Measurements from ENCODE around the gene SCN10A. TPM values are rescaled to one million over a fixed set of nuclear protein-coding genes. Genes with fewer than 3 reads are reported as not detected.
A peak's percentile ranks its signal among the peaks of the same experiment; 100 is the strongest.

SCN10A gene
- total and polyA plus RNA-seq, 9 of the 15 experiments (the other 6 are each of a cell fraction or from before 2014, with no cell fraction given) = not detected

DNA sequence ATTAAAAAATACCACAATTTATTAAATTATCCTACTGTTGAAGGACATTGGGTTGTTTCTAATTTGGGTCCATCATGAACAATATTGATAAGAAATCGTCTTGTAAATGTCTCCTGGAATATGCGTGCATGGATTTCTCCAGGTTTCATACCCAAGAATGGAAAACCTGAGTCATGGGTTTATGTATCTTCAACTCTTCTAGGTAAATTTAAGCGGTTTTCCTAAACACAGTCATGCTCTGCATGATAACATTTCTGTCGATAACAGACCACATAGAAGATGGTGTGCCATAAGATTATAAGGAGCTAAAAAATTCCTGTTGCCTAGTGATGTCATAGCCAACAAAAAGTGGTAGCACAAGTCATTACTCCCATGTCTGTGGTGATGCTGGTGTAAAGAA, 126.7 kb downstream of the SCN10A start (continued):
- TF ChIP-seq, protein P1, sequence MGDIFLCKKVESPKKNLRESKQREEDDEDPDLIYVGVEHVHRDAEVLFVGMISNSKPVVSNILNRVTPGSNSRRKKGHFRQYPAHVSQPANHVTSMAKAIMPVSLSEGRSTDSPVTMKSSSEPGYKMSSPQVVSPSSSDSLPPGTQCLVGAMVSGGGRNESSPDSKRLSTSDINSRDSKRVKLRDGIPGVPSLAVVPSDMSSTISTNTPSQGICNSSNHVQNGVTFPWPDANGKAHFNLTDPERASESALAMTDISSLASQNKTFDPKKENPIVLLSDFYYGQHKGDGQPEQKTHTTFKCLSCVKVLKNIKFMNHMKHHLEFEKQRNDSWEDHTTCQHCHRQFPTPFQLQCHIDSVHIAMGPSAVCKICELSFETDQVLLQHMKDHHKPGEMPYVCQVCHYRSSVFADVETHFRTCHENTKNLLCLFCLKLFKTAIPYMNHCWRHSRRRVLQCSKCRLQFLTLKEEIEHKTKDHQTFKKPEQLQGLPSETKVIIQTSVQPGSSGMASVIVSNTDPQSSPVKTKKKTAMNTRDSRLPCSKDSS (IDR thresholded peaks at IDR 0.05; ENCODE audit: low read depth, partially characterized antibody) = no peak
- TF ChIP-seq SMARCA4 (IDR thresholded peaks at IDR 0.05) = peak; percentile 37; the same call in 1 of the 2 replicates
- TF ChIP-seq ZEB2 (IDR thresholded peaks at IDR 0.05) = no peak
- no peak for TF ChIP-seq ZNF354B (CRISPR knock-in tag; IDR thresholded peaks at IDR 0.05)
- TF ChIP-seq, protein P2, sequence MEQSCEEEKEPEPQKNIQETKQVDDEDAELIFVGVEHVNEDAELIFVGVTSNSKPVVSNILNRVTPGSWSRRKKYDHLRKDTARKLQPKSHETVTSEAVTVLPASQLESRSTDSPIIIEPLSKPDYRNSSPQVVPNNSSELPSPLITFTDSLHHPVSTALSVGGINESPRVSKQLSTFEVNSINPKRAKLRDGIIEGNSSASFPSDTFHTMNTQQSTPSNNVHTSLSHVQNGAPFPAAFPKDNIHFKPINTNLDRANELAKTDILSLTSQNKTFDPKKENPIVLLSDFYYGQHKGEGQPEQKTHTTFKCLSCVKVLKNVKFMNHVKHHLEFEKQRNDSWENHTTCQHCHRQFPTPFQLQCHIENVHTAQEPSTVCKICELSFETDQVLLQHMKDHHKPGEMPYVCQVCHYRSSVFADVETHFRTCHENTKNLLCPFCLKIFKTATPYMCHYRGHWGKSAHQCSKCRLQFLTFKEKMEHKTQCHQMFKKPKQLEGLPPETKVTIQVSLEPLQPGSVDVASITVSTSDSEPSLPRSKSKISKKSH (CRISPR knock-in tag; IDR thresholded peaks at IDR 0.05) = no peak
- no peak for TF ChIP-seq SNIP1 (IDR thresholded peaks at IDR 0.05; ENCODE audit: low read depth)
- no peak for TF ChIP-seq PRPF4 (IDR thresholded peaks at IDR 0.05; ENCODE audit: insufficient read depth, low read depth, low read length, poor library complexity, severe bottlenecking)
- TF ChIP-seq KLF10 (CRISPR knock-in tag; IDR thresholded peaks at IDR 0.05) = no peak
- TF ChIP-seq CHAMP1 (IDR thresholded peaks at IDR 0.05) = no peak
- no peak for TF ChIP-seq MEF2A (IDR thresholded peaks at IDR 0.05; ENCODE audit: control insufficient read depth, low read depth, low read length)
- no peak for TF ChIP-seq ARID2 (IDR thresholded peaks at IDR 0.05)
- TF ChIP-seq BCOR (IDR thresholded peaks at IDR 0.05) = no peak
